HG03378 (cell line): Measurements from ENCODE around the gene MC4R.
A peak's percentile ranks its signal among the peaks of the same experiment; 100 is the strongest.
"Not testable (repeated sequence)": the region's sequence is repeated elsewhere in the genome, so short reads cannot be mapped to it uniquely, and the experiment has no call there.

Experiments used
- ATAC-seq: cut with Tn5 transposase; IDR thresholded peaks from one replicate; pipeline ENCODE4 v1.9.1; 2021; ENCODE audit warnings: mild to moderate bottlenecking, moderate library complexity; ENCODE audit not compliant: unreplicated experiment

MC4R gene

DNA sequence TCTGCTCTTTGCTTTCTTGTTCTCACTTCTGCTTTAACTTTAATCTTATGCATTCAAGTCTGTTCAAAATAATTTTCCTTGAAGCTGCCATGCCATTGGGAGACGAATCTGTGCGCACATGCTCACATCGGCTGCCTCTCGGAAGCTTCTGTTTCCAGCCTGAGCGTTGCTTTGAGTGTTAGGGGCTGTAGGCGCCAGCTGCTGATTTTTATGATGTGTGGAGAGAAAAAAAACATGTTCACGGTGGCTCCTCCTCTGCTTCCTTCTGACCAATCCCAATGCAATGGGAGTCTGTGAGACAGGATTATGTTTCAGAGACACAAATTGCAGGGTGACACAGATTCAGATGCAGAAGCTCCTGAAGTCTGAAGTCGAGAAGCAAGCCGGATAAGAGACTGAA is at the start of gene MC4R:
MC4R (minus strand) TSS at position 180 of the 400 bp plus-strand sequence. CDS start 426 bp downstream, outside the sequence.
- ATAC-seq = no peak

DNA sequence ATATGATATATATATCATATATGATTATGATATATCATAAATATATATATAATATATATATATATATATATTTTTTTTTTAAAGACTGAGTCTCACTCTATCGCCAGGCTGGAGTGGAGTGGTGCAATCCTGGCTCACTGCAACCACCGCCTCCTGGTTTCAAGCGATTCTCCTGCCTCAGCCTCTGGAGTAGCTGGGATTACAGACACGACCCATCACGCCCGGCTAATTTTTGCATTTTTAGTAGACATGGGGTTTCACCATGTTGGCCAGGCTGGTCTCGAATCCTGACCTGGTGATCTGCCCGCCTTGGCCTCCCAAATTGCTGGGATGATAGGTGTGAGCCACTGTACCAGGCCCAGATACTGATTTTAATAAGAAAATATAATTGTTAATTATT is 49.7 kb upstream of the MC4R start:
- ATAC-seq = not testable (repeated sequence)

DNA sequence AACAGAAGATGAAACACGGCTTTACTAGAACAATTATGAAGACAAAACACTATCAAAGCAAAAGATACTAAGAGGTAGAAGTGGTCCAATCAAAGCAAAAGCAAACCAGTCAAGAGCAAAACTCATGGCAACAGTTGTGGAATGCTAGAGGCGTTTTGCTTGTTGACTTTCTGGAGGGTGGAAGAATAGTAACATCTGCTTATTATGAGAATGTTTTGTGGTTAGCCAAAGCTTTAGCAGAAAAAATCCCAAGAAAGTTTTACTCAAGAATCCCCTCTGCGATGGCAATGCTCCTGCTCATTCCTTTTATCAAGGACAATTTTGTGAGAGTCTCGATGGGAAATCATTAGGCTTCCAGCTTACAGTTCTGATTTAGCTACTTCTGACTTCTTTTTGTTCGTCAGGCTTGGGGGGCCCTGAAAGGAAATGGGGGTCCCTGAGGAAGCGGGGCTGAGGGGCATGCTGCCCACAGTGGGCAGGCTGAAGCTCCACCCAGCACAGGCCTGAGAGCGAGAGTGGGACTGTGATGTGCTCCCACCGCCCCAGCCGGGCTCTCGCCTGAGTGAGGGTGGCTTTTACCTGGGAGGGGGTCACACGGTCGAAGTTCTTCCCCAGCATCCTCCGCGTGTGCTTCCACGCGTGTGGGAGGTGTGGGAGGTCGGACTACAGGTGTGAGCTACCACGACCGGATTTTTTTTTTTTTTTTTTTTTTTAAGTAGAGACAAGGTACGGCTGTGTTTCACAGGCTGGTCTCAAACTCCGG is 49.0 kb upstream of the MC4R start:
- ATAC-seq = no peak

DNA sequence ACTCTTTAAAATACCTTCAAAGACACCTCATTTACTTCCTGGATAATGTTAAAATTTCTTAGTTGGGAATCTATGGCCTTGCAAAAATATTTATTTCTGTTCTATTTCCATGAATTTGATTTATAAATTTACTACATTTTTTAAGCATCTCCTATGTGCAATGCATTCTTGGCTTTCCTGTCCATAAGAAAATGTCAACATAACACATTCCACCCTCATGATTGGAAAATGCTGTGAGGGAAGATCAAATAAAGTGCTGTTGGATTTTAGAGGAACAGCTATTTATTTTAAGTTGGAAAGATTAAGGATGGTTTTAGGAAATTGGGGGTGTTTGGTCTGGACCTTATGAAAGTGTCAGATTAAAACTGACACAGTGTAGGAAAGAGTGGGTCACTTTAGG is 45.4 kb upstream of the MC4R start:
- ATAC-seq = no peak

DNA sequence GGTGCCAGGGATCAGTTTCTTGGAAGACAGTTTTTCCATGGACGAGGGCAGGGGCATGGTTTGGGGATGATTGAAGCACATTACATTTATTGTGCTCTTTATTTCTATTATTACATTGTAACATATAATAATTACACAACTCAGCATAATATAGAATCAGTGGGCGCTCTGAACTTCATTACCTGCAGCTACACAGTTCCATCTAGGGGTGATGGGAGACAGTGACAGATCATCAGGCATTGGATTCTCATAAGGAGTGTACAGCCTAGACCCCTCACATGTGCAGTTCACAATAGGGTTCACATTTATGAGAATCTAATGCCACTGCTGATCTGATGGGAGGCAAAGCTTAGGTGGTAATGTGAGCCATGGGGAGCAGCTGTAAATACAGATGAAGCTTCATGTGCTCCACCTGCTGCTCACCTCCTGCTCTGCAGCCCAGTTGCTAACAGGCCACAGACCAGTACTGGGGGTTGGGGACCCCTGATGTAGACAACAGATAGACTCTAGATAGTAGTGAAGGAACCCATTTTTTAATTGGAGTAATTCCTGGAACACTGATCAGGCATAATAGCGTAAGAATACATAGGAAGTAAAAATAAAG is 41.5 kb upstream of the MC4R start:
- peak; percentile 63 for ATAC-seq

DNA sequence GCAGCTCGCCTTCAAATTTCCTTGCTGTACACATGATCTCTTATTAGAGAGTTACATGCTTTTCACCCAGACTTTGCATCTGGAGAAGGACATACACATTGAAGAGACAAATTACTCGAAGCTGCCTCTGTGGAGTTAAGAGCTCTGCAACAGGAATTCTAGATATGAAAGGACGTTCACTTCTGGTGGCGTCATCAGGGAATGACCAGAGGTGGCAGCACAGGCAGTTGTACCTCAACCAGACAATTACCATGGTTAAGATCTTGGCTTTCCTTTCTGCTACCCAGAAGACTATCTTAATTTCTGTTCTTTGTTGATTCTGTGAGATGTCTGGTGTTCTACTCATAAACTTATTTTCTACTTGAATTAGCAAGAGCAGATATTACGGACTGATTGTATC is 39.1 kb upstream of the MC4R start:
- ATAC-seq = no peak

DNA sequence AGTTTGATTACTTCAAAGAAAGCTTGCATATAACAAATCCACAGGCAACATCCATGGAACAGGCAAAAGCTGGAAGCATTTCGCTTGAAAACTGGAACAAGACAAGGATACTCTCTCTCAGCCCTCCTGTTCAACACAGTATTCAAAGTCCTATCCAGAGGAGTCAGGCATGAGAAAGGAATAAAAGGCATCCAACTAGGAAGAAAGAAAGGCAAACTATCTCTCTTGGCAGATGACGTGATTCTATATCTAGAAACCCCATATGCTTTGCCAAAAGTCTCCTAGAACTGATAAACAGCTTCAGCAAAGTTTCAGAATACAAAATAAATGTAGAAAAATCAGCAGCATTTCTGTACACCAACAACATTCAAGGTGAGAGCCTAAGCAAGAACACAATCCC is 34.1 kb upstream of the MC4R start:
- ATAC-seq = no peak

DNA sequence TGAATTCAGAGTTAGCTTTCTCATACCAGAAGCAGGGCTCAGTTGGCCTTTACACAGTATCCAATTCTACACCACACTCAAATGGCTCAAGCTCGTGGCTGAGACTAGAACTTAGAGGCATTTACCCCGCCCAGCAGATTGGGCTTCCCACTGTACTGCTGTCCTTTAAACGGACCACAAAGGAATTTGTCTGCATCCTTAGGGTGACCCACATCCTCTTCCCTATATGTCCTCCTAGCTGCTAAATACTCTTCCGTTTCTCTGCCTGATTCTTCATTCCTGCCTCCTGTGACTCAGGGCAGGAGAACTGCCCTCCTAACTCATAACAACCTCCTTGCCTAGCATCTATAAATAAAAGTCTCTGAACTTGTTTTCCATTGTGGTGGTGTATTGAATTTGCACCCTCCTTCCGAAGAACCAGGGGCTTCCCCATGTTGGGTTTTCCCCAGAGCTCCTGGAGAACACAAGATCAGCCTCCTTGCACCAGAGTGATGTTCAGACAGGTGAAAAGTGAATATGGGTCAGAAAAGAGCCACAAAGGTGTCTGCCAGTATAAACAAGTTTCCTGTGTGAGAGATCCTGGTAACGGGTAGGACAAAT is 32.0 kb upstream of the MC4R start:
- ATAC-seq = no peak

DNA sequence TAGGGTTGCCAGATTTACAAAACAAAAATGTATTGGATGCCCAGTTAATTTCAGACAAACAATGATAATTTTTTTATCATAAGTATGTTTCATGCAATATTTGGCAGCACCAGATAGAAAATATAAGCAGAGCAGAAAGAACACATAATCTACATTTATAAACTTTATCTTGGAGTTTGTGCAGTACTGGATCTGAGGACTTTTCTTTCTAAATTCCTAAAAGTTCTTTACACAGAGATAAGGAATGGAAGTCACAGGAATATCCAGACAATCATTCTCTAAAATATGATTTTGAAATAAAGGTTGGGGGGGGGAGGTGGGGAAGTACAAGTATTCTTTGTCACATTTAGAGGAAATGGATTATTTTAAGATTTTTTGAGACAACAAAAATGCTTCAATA is 28.8 kb upstream of the MC4R start:
- no peak for ATAC-seq

DNA sequence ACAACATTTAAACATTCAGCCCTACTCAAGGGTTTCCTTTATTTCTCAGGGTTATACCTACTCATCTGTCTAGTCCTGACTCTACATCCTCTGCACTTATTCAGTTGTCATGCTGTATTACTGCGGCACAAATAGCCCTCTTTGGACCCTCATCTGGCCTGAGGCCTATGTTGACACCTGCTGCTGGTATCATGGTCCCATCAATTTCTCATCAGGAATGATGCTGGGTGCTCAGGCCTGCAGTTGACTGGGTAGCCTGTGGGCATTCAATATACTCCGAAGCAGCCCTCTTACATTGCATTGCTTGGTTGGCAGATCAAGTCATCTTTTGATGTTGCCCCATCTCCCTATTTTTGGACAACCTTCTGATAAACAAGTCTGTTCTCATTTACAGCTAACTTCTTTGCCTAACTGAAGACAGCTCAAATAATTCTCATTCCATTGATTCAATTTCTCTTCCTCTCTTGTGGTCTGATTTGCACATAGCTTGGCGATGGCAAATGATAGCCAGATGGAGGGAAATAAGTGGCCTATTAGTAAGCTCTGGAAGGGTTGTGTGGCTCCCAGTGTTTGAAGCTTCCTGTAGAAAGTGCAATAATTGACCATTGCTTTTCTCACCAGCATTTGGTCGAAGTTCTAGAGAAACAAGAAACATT is 19.1 kb upstream of the MC4R start:
- no peak for ATAC-seq

DNA sequence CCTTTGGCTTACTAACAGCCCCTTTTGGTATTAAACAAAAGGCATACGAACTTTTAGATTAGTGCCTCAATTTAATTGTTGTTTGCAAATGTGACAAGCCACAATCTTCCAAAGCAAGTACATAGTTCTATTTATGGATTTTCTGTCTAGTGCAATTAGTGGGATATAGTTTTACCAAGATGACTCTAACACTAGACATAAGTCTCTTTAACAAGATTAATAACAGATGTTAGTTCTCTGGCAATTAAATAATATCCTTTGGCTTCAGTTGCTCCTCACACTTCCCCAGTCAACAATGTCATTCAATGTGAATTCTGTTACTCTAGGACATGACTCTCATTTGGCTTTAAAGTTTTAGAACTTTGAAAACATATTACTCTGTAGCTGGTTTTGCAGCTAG is 16.7 kb upstream of the MC4R start:
- ATAC-seq = no peak

DNA sequence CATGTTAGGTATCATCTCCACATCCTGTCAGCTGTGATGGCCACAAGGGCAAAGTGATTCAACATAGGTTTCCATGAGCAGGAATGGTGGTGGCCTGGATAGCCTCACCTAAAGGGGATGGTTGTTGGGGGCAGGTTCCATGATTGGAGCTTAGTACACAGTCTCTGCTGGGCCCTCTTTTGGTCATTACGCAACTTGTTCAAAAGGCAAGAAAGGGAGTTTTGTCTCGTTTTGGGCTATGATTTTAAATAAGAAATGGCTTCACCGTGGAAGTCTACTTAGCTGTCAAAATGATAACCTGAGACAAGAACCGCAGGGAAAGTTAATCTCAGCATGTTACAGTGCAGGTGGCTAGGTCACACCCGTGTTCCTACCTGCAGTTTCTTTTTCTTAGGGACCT is 13.1 kb upstream of the MC4R start:
- no peak for ATAC-seq

DNA sequence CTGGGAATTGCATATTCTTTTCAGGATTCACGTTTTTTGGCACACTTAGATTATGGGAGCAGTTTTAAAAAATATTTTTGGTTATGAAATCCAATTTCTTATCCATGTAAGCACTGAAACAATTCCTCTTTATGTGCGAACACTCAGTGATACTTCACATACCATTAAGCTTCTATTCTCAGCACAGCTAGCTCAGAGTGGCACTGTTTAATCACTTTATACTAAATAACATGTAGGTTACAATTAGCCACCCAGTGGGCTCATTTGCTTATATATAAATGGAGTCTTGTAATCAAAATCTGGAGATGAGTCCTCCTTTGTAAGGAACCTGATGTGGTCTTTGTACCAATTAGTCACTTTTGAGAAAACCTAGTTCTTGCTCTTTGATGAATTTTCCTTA is 11.3 kb upstream of the MC4R start:
- no peak for ATAC-seq

DNA sequence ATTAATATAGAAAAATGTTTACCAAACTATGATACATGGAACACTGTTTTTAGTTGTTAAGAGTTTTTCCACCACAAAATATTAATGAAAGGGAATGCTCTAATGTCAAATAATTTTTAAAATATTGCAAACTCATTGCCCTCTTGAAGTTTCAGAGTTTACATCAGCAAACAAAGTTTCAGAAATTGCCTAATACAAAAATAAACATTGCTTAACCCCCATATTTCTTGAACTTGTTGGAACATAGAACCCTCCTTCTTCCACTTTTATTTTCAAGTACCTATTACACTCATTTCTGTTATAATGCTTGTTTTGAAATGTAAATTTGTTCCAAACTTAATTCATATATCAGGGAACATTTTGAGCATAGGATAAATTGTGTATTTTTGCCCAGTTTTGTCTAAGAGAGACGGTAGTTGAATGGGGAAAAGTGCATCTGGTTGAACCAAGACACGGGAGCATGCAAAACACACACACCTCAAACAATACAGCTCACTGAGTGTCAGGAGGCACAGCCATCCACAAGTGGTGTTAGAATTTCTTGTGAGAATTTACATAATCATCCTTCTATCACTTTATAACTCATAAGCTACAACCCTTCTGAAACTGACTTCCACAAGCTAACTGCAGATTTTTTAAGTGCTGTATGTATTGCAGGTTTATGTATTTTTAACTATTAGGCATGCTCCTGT is 5.3 kb upstream of the MC4R start:
- no peak for ATAC-seq

DNA sequence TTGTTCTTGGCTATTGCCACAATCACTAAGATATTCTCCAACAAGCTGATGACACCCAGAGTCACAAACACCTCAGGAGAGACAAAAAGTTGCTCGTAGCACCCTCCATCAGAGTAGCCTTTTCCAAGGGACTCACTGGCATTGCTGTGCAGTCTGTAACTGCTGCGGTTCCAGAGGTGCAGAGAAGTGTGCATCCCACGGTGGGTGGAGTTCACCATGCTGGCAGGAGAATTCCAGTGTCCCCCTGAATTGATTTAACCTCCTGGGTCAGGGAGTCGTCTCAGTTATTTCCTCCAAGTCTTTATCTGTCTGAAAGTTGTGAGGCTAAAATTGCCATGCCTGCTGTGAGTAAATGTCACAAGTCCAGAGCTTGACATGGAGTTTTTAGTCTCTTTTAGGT is 443 bp downstream of the MC4R start:
- ATAC-seq = no peak

DNA sequence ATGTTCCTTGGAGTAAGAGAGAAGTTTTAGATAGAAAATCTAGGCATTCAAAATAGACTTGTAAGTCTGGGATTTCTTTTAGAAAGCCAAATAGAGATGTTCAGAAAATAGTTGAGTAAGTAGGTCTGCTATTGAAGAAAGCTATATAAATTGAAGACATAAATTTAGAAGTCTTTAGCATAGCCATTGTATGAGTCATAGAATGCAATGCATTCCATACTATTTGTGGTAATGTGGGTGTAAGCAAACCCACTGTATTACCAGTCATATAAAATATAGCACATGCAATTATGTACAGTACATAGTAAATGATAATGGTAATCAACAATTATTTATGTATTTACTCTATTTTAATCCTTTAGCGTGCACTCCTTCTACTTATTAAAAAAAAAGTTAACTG is 14.1 kb downstream of the MC4R start:
- ATAC-seq = no peak

DNA sequence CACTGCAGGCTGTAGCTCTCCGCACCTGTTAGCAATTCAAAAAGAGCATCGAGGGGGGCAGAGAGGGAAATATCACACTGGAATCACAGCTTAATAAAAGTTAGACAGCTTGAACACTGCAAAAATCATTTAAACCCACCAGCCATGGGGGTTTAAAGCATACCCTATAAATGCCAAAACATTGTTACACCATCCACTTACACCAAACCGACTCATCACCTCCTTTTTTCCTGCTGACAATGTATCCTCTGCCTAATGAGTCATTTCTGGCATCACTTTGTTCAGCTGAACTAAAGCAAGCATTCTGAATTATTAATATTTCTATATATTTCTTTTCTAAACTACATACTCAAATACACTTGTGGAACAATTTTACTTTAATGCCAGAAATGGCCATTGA is 21.6 kb downstream of the MC4R start:
- ATAC-seq = no peak

DNA sequence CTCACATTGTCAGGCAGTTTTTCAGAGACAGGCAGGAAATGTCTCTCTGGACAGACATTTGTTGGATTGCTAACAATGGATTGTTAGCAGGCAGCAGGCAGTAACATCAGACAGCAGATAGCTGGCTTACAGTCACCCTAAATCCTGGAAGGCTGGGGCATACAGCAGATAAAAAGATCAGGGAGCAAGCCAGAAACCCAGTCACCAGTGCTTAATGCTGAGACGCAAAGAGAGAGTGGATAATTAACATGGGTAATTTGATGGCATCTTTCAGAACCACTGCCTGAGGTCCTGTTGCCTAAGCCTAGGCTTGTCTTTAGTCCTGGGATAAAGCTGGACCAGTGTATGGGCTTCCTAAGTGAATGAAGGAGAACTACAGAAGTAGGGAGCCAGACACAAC is 22.4 kb downstream of the MC4R start:
- ATAC-seq = no peak

DNA sequence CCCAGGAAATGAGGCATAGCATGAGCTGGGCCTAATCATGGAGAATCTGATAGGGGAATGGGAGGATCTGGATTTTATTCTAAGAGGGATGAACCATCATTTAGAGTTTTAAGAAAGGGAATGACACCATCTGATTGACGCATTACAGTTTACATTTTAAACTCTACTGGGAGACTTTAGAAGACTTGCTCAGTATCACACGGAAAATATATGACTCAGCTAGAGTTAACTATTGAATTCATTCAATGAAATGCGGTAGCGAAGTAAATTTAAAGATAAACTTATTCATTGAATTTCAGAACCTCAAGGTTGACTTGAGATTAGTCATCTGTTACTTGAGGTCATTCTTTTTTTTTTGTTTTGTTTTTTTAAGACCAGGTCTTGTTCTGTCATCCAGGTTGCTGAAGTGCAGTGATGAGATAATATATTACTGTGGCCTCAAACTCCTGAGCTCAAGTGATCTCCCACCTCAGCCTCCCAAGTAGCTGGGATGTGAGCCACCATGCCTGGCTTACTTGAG is 25.0 kb downstream of the MC4R start:
- no peak for ATAC-seq

DNA sequence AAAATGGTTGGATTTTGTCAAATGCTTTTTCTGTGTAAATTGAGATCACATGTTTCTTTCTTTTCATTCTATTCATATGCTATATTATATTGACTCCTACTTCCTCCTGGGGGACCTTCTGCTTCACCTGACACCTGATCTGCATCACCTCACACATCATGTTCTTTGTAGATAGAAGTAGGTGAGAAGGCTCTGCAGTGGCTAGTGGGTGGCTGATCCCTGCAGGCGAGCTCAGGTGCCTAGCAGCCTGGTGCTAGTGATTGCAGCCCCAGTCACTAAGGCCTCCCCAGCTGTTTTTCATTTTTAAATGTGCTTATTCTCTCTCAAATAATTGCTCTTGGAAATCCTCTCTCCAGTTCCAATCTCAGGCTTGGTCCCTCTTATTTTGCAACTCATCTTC is 33.6 kb downstream of the MC4R start:
- no peak for ATAC-seq

DNA sequence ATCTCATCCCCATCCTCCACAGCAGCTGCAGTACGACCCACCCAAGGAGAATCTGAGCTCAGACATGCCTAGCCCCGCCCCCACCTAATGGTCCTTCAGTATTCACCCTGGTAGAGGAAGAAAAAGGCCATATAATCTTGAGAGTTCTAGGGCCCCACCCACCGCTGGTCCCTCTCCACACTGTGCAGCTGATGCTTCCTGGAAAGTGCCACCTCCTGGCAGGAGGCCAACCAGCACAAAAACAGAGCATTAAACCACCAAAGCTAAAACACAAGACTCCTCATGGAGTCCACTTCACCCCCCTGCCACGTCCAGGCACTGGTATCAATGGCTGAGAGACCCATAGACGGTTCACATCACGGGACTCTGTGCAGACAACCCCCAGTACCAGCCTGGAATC is 40.7 kb downstream of the MC4R start:
- ATAC-seq = no peak
